DMS 273 (cell line): ENCODE data around the gene ATP11B.

Experiments used
- DNase-seq: peaks from one replicate; lab custom pipeline; 2025; ENCODE audit not compliant: unreplicated experiment; lab: John Stamatoyannopoulos, UW

ATP11B gene

GRCh38 chr3:182908471-182908870 is 115.2 kb downstream of the ATP11B start:
- DNase-seq = no peak

- DNase-seq = peak; percentile 40
Observed at GRCh38 chr3:182909318-182910040, 116.2 kb downstream of the ATP11B start.

GRCh38 chr3:182910936-182911781 is 117.9 kb downstream of the ATP11B start:
- no peak for DNase-seq

- no peak for DNase-seq
Observed at GRCh38 chr3:182911782-182912111, 118.4 kb downstream of the ATP11B start.

GRCh38 chr3:182912474-182912873 is 119.2 kb downstream of the ATP11B start:
- no peak for DNase-seq

GRCh38 chr3:182913889-182914288 is 120.6 kb downstream of the ATP11B start:
- DNase-seq = no peak

- DNase-seq = no peak
Observed at GRCh38 chr3:182914341-182914740, 121.0 kb downstream of the ATP11B start.

GRCh38 chr3:182917134-182917533 is 123.8 kb downstream of the ATP11B start:
- no peak for DNase-seq

GRCh38 chr3:182919866-182920357 is 126.6 kb downstream of the ATP11B start:
- DNase-seq = no peak

- peak; percentile 11 for DNase-seq
Observed at GRCh38 chr3:182920515-182921084, 127.3 kb downstream of the ATP11B start.

- no peak for DNase-seq
Observed at GRCh38 chr3:182921665-182922355, 128.5 kb downstream of the ATP11B start.

GRCh38 chr3:182925330-182925943 is 132.1 kb downstream of the ATP11B start:
- peak; percentile 44 for DNase-seq

GRCh38 chr3:182925944-182926337 is 132.6 kb downstream of the ATP11B start:
- DNase-seq = no peak

- DNase-seq = no peak
Observed at GRCh38 chr3:182935803-182936202, 142.5 kb downstream of the ATP11B start.

GRCh38 chr3:182936239-182936917 is 143.1 kb downstream of the ATP11B start:
- DNase-seq = no peak

- no peak for DNase-seq
Observed at GRCh38 chr3:182936918-182937285, 143.6 kb downstream of the ATP11B start.

GRCh38 chr3:182937293-182938051 is 144.2 kb downstream of the ATP11B start:
- no peak for DNase-seq

- no peak for DNase-seq
Observed at GRCh38 chr3:182940266-182940808, 147.0 kb downstream of the ATP11B start.

- no peak for DNase-seq
Observed at GRCh38 chr3:182941719-182942118, 148.4 kb downstream of the ATP11B start.
